GM23338 (cell line): Measurements from ENCODE around the gene PRSS58. TPM values are rescaled to one million over a fixed set of nuclear protein-coding genes. Genes with fewer than 3 reads are reported as not detected.

Experiments used
- ATAC-seq: fragments of 200-7000 bp; cut with Tn5 transposase; 3 replicates; pipeline ENCODE4 v1.9.1; 2020
- DNase-seq: peaks from one replicate; pipeline ENCODE4 v3.0.0-alpha.2; 2015; ENCODE audit warnings: low spot score
- H2AFZ ChIP-seq: fragments of 200-600 bp; sonication (generic); 2 replicates; pipeline ENCODE4 v1.8.0; 2016; ENCODE audit warnings: antibody characterized with exemption, mild to moderate bottlenecking, moderate library complexity
- H3F3A ChIP-seq: fragments of 200-600 bp; sonication (generic); replicated peaks from 2 replicates; pipeline ENCODE4 v1.8.0; 2017; ENCODE audit warnings: antibody characterized with exemption, mixed run types, low read depth
- H3K27ac ChIP-seq: fragments of 200-600 bp; sonication (generic); 2 replicates; pipeline ENCODE4 v1.6.1; 2016; ENCODE audit warnings: low read depth
- H3K27me3 ChIP-seq: fragments of 200-600 bp; sonication (generic); 2 replicates; pipeline ENCODE4 v1.8.0; 2016; ENCODE audit warnings: mild to moderate bottlenecking, mixed run types, moderate library complexity; ENCODE audit not compliant: insufficient read depth
- H3K36me3 ChIP-seq: fragments of 200-600 bp; sonication (generic); 2 replicates; pipeline ENCODE4 v1.8.0; 2016; ENCODE audit warnings: mild to moderate bottlenecking; ENCODE audit not compliant: insufficient read depth
- H3K4me1 ChIP-seq: fragments of 200-600 bp; sonication (generic); 2 replicates; pipeline ENCODE4 v1.8.0; 2016; ENCODE audit warnings: mild to moderate bottlenecking, moderate library complexity; ENCODE audit not compliant: insufficient read depth
- H3K4me2 ChIP-seq: fragments of 200-600 bp; sonication (generic); 2 replicates; pipeline ENCODE4 v1.7.1; 2017; ENCODE audit warnings: mixed run types
- H3K4me3 ChIP-seq: fragments of 200-600 bp; sonication (generic); 2 replicates; pipeline ENCODE4 v1.6.1; 2016; ENCODE audit warnings: mixed run types
- H3K79me2 ChIP-seq: fragments of 200-600 bp; sonication (generic); replicated peaks from 2 replicates; pipeline ENCODE4 v1.8.0; 2017; ENCODE audit warnings: mild to moderate bottlenecking; ENCODE audit not compliant: insufficient read depth
- H3K9me2 ChIP-seq: fragments of 200-600 bp; sonication (generic); 2 replicates; pipeline ENCODE4 v1.8.0; 2017; ENCODE audit not compliant: insufficient read depth
- H4K20me1 ChIP-seq: fragments of 200-600 bp; sonication (generic); replicated peaks from 2 replicates; pipeline ENCODE4 v1.8.0; 2017; ENCODE audit warnings: mild to moderate bottlenecking; ENCODE audit not compliant: insufficient read depth
- H3K27ac Mint-ChIP-seq: 2 replicates; pipeline ENCODE4 v1.8.0; 2020; ENCODE audit warnings: inconsistent platforms, mild to moderate bottlenecking, moderate library complexity, mixed read lengths
- H3K27me3 Mint-ChIP-seq: 3 replicates; pipeline ENCODE4 v1.8.0; 2022; ENCODE audit warnings: low read depth, mild to moderate bottlenecking, moderate library complexity, mixed read lengths, inconsistent platforms; ENCODE audit not compliant: insufficient read depth, poor library complexity
- H3K36me3 Mint-ChIP-seq: 3 replicates; pipeline ENCODE4 v1.8.0; 2021; ENCODE audit warnings: low read depth, mild to moderate bottlenecking, inconsistent platforms, moderate library complexity, mixed read lengths
- H3K4me1 Mint-ChIP-seq: 3 replicates; pipeline ENCODE4 v1.8.0; 2020; ENCODE audit warnings: mild to moderate bottlenecking, inconsistent platforms, mixed read lengths
- H3K4me3 Mint-ChIP-seq: 3 replicates; pipeline ENCODE4 v1.8.0; 2021; ENCODE audit warnings: moderate library complexity, mild to moderate bottlenecking, inconsistent platforms, mixed read lengths
- H3K9me3 Mint-ChIP-seq: 3 replicates; pipeline ENCODE4 v1.8.0; 2020; ENCODE audit warnings: moderate library complexity, mild to moderate bottlenecking, inconsistent platforms, mixed read lengths
- CREB1 ChIP-seq: fragments of 250-450 bp; sonication (Bioruptor Pico); IDR thresholded peaks from 2 replicates; pipeline ENCODE4 v1.5.0; 2020; ENCODE audit warnings: low read depth, mild to moderate bottlenecking, moderate library complexity
- CTCF ChIP-seq, 2 experiments: fragments of 200-600 bp in 1 of 2; sonication (generic) in 1 of 2; conservative IDR thresholded peaks; 2 replicates each; pipeline versions ENCODE4 v1.5.1 to v1.6.1; 2016 to 2017; ENCODE audit warnings: antibody characterized with exemption in 2 of 2, low read depth in 2 of 2, mild to moderate bottlenecking in 2 of 2, moderate library complexity in 1 of 2
- EZH2phosphoT487 ChIP-seq: fragments of 200-600 bp; sonication (generic); IDR thresholded peaks from one replicate; pipeline ENCODE4 v1.8.1; 2018; ENCODE audit warnings: antibody characterized with exemption; ENCODE audit not compliant: unreplicated experiment
- JUNB ChIP-seq: IDR thresholded peaks from one replicate; pipeline ENCODE4 v1.6.1; 2016; ENCODE audit warnings: antibody characterized with exemption; ENCODE audit not compliant: unreplicated experiment
- NANOG ChIP-seq: IDR thresholded peaks from 2 replicates; pipeline ENCODE4 v1.6.1; 2016; ENCODE audit warnings: antibody characterized with exemption, borderline replicate concordance
- REST ChIP-seq: IDR thresholded peaks from one replicate; pipeline ENCODE4 v1.6.1; 2018; ENCODE audit warnings: antibody characterized with exemption; ENCODE audit not compliant: unreplicated experiment
- STAT1 ChIP-seq: IDR thresholded peaks from one replicate; pipeline ENCODE4 v1.6.1; 2016; ENCODE audit warnings: antibody characterized with exemption; ENCODE audit not compliant: unreplicated experiment
- ZNF114 ChIP-seq: fragments of 250-450 bp; sonication (Bioruptor Pico); IDR thresholded peaks from 2 replicates; pipeline ENCODE4 v1.5.0; 2020; ENCODE audit warnings: mild to moderate bottlenecking, moderate library complexity
- ZNF331 ChIP-seq: fragments of 250-450 bp; sonication (Bioruptor Pico); IDR thresholded peaks from 2 replicates; pipeline ENCODE4 v1.5.0; 2020; ENCODE audit warnings: low read depth, mild to moderate bottlenecking, moderate library complexity
- ZNF462 ChIP-seq: fragments of 250-450 bp; sonication (Bioruptor Pico); IDR thresholded peaks from 2 replicates; pipeline ENCODE4 v1.5.0; 2020; ENCODE audit warnings: mild to moderate bottlenecking, moderate library complexity
- polyA plus RNA-seq: library from polyadenylated mRNA; unstranded; fragments of >200 nt; fragmentation: Nextera tagmentation; extraction: Ambion mirVana; gene quantifications from 2 replicates; pipeline ENCODE4 v1.2.1, GENCODE V29; 2016
- total RNA-seq: library from RNA; depleted of rRNA; stranded (reverse); fragments of >200 nt; shearing (Covaris generic); gene quantifications from 2 replicates; pipeline ENCODE4 v1.2.3, GENCODE V29; 2014

PRSS58 gene
- total and polyA plus RNA-seq, 2 experiments from 2014 or later, result not detected

DNA sequence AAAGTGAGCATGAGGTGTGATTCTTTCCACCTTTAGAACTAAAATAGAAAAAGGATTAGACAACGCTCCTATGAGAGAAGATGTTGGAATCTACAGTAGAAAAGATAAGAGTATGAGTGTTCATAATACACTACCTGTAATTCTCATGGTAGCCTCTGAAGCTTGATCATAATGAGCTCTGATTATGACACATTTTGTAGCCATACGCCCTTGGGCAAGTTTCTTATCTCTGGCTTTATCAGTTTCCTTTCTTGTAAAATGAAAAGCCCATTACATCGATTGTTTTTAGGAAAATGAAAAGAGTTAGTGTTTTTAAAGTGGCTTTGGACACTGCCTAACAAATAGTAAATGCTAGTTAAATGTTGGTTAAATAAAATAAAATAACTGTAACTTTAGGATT is 22.4 kb upstream of the PRSS58 start (continued):
- no peak for TF ChIP-seq ZNF462 (CRISPR knock-in tag)
- TF ChIP-seq ZNF331 (CRISPR knock-in tag), result no peak
- TF ChIP-seq EZH2phosphoT487, result no peak
- TF ChIP-seq NANOG, result no peak
- TF ChIP-seq ZNF114 (CRISPR knock-in tag), result no peak

DNA sequence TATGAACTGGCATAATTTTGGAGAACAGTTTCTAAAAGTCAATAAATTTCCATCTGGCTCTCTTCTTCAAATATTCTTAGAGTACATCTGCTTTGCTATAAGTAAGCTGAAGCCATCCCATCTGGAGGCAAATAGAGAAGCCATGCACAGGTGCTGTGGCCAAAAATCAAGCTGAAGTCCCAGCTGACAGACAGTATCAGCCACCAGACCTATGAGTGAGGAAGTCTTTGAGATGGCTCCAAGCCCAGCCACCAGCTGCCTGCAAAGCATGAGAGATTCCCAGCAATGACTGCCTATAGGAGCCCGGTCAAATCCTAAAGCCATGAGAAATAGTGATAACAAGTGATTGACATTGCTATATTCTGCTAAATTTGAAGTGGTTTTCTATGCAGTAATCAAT is 21.7 kb upstream of the PRSS58 start:
- Mint-ChIP-seq H3K4me3 (no peak overlapping the region), H3K9me3 (peaks cover 21% of the 10 kb centered on the region), H3K27me3 (no peaks in the 10 kb centered on the region), H3K36me3 (0 out of 3 replicates have a peak, but pooled peaks cover 9% of the 10 kb centered on the region), H3K4me1 (no peaks in the 10 kb centered on the region), H3K27ac (no peak overlapping the region)
- Histone ChIP-seq H3K4me3 (no peak overlapping the region), H2AFZ (no peak overlapping the region), H3K36me3 (no peaks in the 10 kb centered on the region), H3K27me3 (no peaks in the 10 kb centered on the region), H3K9me2 (no peaks in the 10 kb centered on the region; the same call in 1 of the 2 replicates), H3K27ac (no peak overlapping the region), H4K20me1 (no peaks in the 10 kb centered on the region), H3K79me2 (no peaks in the 10 kb centered on the region), H3K4me1 (no peaks in the 10 kb centered on the region), H3K4me2 (no peak overlapping the region), H3F3A (no peaks in the 10 kb centered on the region)
- DNase-seq (no peak), ATAC-seq (no peak)
- no peak for TF ChIP-seq STAT1
- TF ChIP-seq NANOG, result no peak
- TF ChIP-seq ZNF331 (CRISPR knock-in tag), result no peak
- no peak for TF ChIP-seq JUNB
- TF ChIP-seq REST, result no peak
- no peak for TF ChIP-seq CTCF (conservative IDR thresholded peaks at IDR 0.05; ENCODE audit: low read depth in 2 of 2)
- no peak for TF ChIP-seq CREB1
